ENCODE measurements around the gene NECAB2.

Gene NECAB2

GRCh38 chr16:83963277-83964119 lies 4.5 kb upstream of the NECAB2 start:
- ChIA-PET POLR2A (no interaction called here), CTCF (interaction anchor here (1.4 to 16.0 kb wide), 3 partner anchors 10 to 99 kb away, joined by 4 to 662 read pairs (median 8); no protein-coding TSS in a partner anchor)
- TF ChIP-seq, protein P1, sequence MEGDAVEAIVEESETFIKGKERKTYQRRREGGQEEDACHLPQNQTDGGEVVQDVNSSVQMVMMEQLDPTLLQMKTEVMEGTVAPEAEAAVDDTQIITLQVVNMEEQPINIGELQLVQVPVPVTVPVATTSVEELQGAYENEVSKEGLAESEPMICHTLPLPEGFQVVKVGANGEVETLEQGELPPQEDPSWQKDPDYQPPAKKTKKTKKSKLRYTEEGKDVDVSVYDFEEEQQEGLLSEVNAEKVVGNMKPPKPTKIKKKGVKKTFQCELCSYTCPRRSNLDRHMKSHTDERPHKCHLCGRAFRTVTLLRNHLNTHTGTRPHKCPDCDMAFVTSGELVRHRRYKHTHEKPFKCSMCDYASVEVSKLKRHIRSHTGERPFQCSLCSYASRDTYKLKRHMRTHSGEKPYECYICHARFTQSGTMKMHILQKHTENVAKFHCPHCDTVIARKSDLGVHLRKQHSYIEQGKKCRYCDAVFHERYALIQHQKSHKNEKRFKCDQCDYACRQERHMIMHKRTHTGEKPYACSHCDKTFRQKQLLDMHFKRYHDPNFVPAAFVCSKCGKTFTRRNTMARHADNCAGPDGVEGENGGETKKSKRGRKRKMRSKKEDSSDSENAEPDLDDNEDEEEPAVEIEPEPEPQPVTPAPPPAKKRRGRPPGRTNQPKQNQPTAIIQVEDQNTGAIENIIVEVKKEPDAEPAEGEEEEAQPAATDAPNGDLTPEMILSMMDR (IDR thresholded peaks at IDR 0.05; ENCODE audit: insufficient read depth, low read length, missing control alignments) = no peak
- no peak for DNase-seq (ENCODE audit: low read depth, low spot score)
- H3K4me3 ChIP-seq (ENCODE audit: low read depth, low read length) = no peak overlapping the region

DNA sequence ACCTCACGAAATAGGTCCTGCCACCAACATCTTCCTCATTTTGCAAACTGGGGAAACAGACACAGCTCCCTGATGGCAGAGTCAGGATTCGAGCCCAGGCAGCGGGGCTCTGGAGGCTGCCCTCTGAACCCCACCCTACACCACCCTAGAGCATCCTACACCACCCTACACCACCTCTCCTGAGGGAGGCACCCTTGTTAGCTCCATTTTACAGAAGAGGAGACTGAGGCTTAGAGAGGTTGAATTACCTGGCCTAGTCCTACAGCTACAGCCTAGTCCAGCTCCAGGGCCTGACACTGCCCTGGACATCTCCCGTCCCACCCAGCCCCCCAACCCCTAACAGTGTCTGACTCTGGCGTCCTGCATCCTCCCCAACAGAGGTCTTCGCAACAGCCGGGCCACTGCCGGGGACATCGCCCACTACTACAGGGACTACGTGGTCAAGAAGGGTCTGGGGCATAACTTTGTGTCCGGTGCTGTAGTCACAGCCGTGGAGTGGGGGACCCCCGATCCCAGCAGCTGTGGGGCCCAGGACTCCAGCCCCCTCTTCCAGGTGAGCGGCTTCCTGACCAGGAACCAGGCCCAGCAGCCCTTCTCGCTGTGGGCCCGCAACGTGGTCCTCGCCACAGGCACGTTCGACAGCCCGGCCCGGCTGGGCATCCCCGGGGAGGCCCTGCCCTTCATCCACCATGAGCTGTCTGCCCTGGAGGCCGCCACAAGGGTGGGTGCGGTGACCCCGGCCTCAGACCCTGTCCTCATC lies 3.2 kb upstream of the NECAB2 start:
- ChIA-PET POLR2A (no interaction called here), CTCF (interaction anchor here (1.4 to 16.0 kb wide), 4 partner anchors 8 to 97 kb away, joined by 4 to 662 read pairs (median 9); no protein-coding TSS in a partner anchor)
- TF ChIP-seq, protein P1 (IDR thresholded peaks at IDR 0.05; ENCODE audit: insufficient read depth, low read length, missing control alignments) = no peak
- H3K4me3 ChIP-seq (ENCODE audit: low read depth, low read length) = no peak overlapping the region
- DNase-seq (ENCODE audit: low read depth, low spot score) = no peak

DNA sequence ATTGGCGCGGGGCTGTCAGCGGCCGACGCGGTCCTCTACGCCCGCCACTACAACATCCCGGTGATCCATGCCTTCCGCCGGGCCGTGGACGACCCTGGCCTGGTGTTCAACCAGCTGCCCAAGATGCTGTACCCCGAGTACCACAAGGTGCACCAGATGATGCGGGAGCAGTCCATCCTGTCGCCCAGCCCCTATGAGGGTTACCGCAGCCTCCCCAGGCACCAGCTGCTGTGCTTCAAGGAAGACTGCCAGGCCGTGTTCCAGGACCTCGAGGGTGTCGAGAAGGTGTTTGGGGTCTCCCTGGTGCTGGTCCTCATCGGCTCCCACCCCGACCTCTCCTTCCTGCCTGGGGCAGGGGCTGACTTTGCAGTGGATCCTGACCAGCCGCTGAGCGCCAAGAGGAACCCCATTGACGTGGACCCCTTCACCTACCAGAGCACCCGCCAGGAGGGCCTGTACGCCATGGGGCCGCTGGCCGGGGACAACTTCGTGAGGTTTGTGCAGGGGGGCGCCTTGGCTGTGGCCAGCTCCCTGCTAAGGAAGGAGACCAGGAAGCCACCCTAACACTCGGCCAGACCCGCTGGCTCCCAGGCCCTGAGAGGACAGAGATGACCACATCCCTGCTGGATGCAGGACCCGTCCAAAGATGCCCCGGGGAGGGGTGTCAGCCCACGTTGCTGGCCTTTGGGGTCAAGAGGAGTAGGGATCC lies 2.4 kb upstream of the NECAB2 start:
- no peak overlapping the region for H3K4me3 ChIP-seq (ENCODE audit: low read depth, low read length)
- TF ChIP-seq, protein P1 (IDR thresholded peaks at IDR 0.05; ENCODE audit: insufficient read depth, low read length, missing control alignments) = no peak
- ChIA-PET POLR2A (no interaction called here), CTCF (interaction anchor here (1.7 to 16.0 kb wide), 3 partner anchors 9 to 97 kb away, joined by 4 to 662 read pairs (median 10); no protein-coding TSS in a partner anchor)
- DNase-seq (ENCODE audit: low read depth, low spot score) = no peak

DNA sequence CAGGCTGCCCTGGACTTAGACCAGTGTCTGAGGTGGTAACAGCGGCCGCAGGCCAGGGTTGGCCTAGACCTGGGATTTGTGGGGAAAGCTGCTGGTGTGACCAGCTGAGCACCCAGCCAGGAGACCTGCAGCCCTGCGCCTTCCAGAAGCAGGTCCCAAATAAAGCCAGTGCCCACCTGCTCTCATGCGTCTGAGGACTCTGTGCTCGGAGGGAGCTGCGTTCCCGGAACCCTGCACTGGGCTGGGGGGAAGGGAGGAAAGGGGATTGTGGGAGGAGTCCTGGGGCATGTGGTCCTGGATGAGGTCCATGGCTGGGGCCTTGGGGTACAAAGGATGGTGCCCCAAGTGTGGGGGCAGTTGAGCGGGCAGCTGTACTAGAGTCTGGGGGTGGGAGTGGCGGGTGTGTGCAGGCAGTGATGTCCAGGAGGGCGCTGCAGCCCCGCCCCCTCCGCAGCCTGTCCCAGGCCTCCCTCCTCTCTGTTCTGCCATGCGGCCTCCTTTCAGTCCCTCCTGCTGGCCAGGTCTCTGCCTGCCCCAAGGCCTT lies 1.8 kb upstream of the NECAB2 start:
- TF ChIP-seq, protein P1 (IDR thresholded peaks at IDR 0.05; ENCODE audit: insufficient read depth, low read length, missing control alignments) = no peak
- ChIA-PET POLR2A (no interaction called here), CTCF (interaction anchor here (1.2 to 16.0 kb wide), 5 partner anchors 9 to 96 kb away, joined by 3 to 662 read pairs (median 6); partner anchors contain the start of gene OSGIN1)
- no peak for DNase-seq (ENCODE audit: low read depth, low spot score)
- H3K4me3 ChIP-seq (ENCODE audit: low read depth, low read length) = no peak overlapping the region

- no peak overlapping the region for H3K4me3 ChIP-seq (ENCODE audit: low read depth, low read length)
- TF ChIP-seq, protein P1 (IDR thresholded peaks at IDR 0.05; ENCODE audit: insufficient read depth, low read length, missing control alignments) = no peak
- DNase-seq (ENCODE audit: low read depth, low spot score) = no peak
- POLR2A ChIA-PET = no interaction called here
- CTCF ChIA-PET = interaction anchor here (0.7 to 16.0 kb wide), 5 partner anchors 10 to 95 kb away, joined by 3 to 662 read pairs (median 4); partner anchors contain the start of gene OSGIN1
These were observed 953 bp upstream of the NECAB2 start for GRCh38 chr16:83967091-83967490.
